ENCODE results near the gene SH3GL1.

GRCh38 chr19:4388337-4389063 lies 11.8 kb downstream of the SH3GL1 start:
- peak in 1 of 3 donors; percentile 10 for TF ChIP-seq CTCF (IDR thresholded peaks at IDR 0.05)
- no peak for TF ChIP-seq POLR2AphosphoS5 (IDR thresholded peaks at IDR 0.05)
- no peak for TF ChIP-seq POLR2A (IDR thresholded peaks at IDR 0.05)

All from breast epithelium (tissue), 3 donors.